Adrenal gland (tissue), 5 donors: ENCODE results near the gene B4GALT4.

ENCODE experiments used
- CTCF ChIP-seq, 6 experiments: fragments of 450-650 bp in 4 of 6; fragments of 200-600 bp in 2 of 6; sonication (generic) in 1 of 6; IDR thresholded peaks; 1 replicate in 5 of 6; 2 replicates in 1 of 6; pipeline versions ENCODE4 v1.5.1 to v1.8.0; 2016 to 2021; ENCODE audit warnings: antibody characterized with exemption in 6 of 6, mild to moderate bottlenecking in 2 of 6, moderate library complexity in 1 of 6
- POLR2A ChIP-seq, 2 donors: fragments of 450-650 bp; IDR thresholded peaks; one replicate each; pipeline ENCODE4 v1.6.1; 2017; ENCODE audit warnings: antibody characterized with exemption in 2 of 2, mild to moderate bottlenecking in 2 of 2, moderate library complexity in 1 of 2
- donor health status: DM: no; HTN: no; CAD: no.

- TF ChIP-seq CTCF (IDR thresholded peaks at IDR 0.05) (no peak), POLR2A (IDR thresholded peaks at IDR 0.05) (no peak)
These were observed 48.2 kb upstream of the B4GALT4 start for GRCh38 chr3:119288669-119289403.
